22Rv1 (cell line): ENCODE measurements around the gene NRP1.

Source experiments
- CTCF ChIP-seq: fragments of 450-650 bp; IDR thresholded peaks from 2 replicates; pipeline ENCODE4 v1.5.1; 2017; ENCODE audit warnings: mild to moderate bottlenecking
- ZFX ChIP-seq: fragments of 450-650 bp; IDR thresholded peaks from 2 replicates; pipeline ENCODE4 v1.6.1; 2017; ENCODE audit warnings: antibody characterized with exemption, borderline replicate concordance

- TF ChIP-seq CTCF (no peak), ZFX (no peak)
Measured at GRCh38 chr10:33239257-33239656, 95.2 kb downstream of the NRP1 start.
